ENCODE results near the gene PTCD2.
"Not testable (repeated sequence)": the region's sequence is repeated elsewhere in the genome, so short reads cannot be mapped to it uniquely, and the experiment has no call there.

PTCD2 gene

DNA sequence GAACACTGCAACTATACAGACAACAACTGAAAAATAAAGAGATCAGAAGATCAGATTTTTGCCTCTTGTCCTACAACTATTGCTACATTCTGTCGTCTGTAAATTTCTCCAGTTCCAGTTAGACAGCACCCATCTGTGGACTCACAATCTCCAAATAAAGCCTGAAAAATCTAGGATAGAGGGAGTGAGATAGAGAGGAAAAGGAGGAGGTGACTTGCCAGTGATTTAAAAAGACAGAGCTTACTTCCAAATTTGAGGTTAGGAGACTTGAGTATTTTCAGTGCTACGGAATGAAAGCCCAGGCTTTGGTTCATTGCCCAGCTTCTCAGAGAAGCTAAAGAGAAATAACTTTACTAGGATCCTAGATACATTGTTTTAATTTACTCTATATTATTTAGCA, 63.6 kb downstream of the PTCD2 start:
- DNase-seq, result no peak

DNA sequence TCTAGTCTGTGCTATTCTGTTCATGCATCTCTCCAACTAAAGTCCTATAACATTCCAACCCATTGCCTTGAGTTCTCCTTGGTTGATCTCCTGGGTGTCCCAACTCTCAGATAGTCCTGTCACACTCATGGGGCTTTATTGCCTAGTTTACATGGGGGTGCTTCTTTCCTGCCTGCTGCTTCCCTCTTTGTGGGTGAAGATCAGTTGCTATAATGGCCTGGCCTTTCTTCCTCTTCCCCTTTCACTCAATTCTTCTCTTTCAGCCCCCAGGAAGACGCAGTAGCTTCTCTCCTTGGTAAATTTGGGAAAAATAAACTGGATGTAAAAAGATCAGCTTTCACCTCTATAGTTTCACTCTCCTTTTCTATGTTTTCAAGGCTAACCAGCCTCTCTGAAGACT, 66.5 kb downstream of the PTCD2 start:
- no peak for DNase-seq

DNA sequence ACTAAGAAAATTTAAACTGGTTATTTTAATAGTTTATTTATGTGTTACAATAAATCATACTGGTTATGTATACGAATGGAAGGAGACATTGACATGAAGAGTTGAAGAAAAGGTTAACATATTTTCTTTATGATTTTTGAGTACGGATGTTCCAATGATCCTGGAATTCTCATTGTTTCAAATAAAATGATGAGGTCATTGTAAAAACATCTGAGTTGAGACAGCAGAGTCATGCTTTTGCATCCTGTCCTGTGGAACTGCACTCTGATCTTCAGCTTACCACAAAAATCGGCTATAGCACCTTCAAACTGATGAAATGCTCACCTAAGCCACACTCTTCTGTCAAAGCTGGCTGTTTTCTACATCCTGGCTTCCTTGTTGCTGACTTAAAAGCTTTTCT, 67.8 kb downstream of the PTCD2 start:
- DNase-seq, result no peak

- DNase-seq, result no peak
These were observed 68.5 kb downstream of the PTCD2 start for GRCh38 chr5:72388646-72389045.

DNA sequence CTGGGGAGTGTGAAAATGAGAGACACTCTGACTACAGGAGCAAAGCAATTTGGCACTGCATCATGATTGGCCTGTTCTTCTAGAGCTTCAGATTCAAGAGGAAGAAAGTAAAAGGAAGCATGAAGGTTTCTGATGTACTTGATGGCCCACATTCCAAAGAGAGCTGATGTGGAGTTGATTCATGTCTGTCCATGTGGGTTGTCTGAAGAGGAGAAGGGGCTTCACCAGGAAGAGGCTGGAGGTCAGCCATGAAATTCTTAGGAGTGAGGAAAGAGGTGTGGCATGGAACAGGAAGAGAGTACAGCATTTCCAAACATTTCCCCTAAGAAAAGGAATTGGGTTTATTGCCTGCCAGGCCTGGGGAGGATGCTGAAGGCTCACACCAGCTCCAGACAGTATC, 70.7 kb downstream of the PTCD2 start:
- no peak for DNase-seq

- peak in 1 of 2 experiments; percentile 33 for DNase-seq
These were observed 72.2 kb downstream of the PTCD2 start for GRCh38 chr5:72392326-72392733.

- no peak for DNase-seq
These were observed 72.9 kb downstream of the PTCD2 start for GRCh38 chr5:72393052-72393451.

DNA sequence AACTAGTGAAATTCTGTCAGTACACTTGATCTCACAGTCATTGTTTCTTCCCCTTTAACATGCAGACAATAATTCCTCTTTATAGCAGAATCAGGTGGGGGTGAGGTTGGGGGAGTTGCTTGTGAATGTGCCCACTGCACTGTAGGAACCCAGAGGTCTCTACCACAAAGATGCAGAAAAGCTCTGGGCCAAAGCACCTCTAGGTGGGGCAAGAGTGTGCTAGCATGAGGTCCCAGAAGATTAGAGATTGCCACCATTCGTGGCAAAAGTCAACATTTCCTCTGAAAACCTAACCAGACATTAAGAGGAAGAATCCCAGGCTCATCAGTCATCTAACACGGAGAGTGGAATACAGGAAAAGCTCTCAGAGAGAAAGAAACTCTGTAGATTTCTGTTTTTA, 74.5 kb downstream of the PTCD2 start:
- no peak for DNase-seq

DNA sequence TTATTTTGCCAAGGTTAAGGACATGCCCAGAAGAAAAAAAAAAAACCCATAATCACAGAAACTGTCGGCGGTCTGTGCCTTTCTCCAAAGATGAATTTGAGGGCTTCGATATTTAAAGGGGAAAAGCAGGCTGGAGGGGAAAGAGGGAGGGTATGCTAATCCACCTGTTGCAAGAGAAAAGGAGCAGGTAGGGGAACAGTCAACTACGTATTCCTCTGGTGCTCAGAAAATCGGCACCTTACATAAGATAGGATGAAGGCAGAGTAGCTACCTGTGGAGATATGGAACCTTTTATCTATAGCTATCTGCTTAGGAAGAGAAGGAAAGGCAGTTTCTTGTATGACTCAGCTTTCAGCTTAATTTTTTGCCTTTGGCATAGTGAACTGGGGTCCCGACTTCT, 77.7 kb downstream of the PTCD2 start:
- DNase-seq, result no peak

DNA sequence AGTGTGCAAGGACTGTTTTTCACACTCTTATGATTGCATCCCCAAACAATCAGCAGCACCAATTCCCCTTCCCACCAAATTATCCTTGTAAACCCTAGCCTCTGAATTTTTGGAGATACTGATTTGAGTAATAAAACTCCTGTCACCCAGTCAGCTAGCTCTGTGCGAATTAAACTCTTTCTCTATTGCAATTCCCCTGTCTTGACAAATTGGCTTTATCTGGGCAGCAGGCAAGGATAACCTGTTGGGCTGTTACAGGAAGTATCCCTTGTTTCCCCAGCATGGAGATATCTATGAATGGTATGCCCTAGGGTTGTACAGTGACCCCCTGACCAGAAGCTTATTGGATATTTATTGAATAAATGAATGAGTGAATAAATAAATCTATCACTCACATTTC, 80.8 kb downstream of the PTCD2 start:
- DNase-seq, result no peak

DNA sequence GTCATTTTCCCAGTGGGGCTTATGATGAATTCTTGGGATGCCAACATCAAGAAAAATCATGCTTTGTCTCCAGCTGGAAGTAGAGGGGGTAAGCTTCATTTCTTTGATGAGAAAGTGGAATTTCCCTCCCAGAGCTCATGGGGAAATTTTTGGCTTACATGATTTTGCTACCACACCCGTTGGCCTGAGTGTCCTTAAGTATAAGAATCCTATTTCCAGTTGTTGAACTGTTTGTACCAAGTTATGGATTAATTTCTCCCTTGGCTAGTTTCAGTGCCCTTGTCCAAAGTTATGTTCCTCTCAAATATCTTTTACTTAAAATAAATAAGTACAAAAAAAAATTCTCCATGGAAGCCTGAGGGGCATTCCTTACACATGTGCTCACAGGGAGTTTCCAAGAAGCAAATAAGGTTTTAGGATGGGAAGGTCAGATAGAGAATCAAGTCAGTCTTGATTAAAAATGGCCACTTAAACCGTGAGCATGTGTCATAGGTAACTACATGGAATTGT, 82.3 kb downstream of the PTCD2 start:
- no peak for DNase-seq

DNA sequence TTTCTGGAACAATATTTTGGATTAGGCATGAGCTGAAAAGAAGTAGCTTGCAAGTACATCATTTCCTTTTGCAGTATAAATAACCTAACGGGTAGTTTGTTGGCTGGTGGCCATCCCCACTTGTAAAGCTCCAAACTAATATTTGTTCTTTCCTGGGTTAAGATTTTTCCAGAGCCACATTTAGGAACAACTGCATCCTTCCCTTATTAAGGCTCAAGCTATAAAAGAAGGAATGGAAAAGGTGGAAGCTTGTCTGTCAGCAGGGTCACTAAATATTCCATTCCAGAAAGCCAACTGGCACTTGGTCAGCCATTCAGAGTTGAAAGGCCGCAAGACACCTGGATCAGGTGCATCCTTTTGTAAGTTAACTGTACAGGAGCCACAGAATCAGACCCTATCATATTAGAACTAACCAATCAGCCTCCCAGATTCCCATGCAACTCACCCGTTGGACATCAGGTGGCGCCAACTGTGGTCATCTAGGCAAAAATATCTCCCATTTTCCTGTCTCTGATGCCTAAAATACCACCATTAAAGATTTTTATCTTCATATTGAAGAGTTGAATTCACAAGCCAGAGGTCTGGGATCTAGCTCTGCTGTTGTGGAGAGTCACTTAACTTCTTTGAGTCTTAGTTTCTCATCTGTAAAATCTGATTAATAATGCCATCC, 82.9 kb downstream of the PTCD2 start:
- DNase-seq, result no peak

DNA sequence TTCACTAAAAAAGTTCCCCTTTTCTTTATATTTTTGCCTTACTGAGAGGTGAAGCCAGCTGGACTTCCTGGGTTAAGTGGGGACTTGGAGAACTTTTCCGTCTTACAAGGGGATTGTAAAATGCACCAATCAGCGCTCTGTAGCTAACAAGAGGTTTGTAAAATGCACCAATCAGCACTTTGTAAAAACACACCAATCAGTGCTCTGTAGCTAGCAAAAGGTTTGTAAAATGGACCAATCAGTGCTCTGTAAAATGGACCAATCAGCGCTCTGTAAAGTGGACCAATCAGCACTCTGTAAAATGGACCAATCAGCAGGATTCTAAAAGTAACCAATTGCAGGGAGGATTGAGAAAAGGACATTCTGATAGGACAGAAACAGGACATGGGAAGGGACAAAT, 84.6 kb downstream of the PTCD2 start:
- not testable (repeated sequence) for DNase-seq

DNA sequence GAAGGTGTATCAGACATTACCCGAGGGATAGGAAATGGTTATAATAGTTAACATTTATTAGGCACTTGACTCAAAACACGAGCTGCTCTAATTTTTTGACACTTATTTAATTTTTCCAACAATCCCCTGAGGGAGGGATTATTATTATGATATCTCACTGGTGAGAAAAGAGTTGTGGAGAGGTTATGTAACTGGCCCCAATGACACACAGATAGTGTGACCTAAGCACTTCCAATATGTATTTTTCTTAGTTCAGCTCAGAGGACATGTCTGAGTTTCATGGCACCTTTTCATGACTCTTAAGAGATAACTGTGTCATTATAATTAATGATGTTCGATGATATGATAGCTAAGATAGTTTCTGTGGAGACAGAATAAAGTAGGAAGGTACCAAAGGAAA, 86.9 kb downstream of the PTCD2 start:
- no peak for DNase-seq

DNA sequence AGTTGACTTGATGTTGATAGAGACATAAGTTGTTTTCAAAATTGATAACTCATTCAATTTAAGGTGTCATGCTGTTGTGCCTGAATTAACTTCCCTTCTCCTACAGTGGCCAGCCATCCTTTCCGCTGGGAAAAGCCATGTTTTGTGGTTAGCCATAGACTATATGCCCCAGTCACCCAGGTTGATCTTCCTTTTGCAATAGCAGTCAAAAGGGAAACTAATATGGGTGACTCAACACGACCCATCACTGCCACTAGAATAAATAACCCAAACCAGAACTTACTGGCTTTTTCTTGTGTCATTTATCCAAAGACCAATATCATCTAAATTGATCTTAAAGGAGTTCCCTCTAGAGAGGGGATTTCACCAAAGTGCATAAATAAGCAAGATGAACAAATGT, 87.4 kb downstream of the PTCD2 start:
- no peak for DNase-seq

GRCh38 chr5:72408127-72408526, 88.0 kb downstream of the PTCD2 start:
- no peak for DNase-seq

- no peak for DNase-seq
These were observed 88.4 kb downstream of the PTCD2 start for GRCh38 chr5:72408603-72409002.

- no peak for DNase-seq
These were observed 90.6 kb downstream of the PTCD2 start for GRCh38 chr5:72410688-72411295.

- DNase-seq, result no peak
These were observed 92.3 kb downstream of the PTCD2 start for GRCh38 chr5:72412283-72413055.

- no peak for DNase-seq
These were observed 95.6 kb downstream of the PTCD2 start for GRCh38 chr5:72415616-72416325.

DNA sequence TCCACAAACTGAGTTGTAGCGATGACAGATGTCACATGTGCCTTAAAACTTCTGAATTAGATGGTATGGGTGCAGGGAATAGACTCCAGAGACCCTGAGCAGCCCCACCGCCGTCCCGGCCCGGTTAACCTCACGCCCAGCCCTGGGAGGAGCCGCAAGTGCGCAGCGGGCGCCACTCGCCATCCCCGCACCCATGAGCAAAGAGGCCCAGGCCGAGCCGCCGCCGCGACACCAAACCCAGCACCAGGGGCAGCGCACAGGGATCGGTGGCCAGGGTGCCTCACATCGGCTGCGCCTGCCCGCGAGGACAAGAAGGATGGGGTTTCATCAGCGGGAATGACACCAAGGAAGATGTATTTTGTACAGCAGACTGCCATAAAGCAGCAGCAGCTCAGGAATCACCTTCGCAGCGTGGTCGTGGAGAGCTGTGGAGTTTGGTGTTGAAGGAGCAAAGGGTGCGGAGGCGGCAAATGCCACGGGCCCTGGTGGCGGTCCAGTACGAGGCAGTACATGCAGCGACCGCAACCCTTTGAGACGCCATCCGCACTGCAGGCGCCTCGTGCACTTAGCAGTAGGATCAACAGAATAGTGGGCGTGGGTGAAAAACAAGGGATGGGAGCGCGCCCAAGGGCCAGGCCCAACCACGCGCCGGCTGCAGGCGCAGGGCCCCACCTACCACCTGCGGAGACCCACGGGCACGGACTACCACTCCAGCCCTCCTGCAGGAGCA, 97.3 kb downstream of the PTCD2 start:
- no peak for DNase-seq
